Measurements from ENCODE around the gene BARHL2. TPM values are rescaled to one million over a fixed set of nuclear protein-coding genes. Genes with fewer than 3 reads are reported as not detected.

BARHL2 gene
- total and polyA plus RNA-seq, 3 experiments from 2014 or later, result not detected

- POLR2A ChIA-PET, result no interaction called here
These were observed 28.9 kb upstream of the BARHL2 start for GRCh38 chr1:90745972-90746371.

GRCh38 chr1:90732136-90732535, 15.0 kb upstream of the BARHL2 start:
- H3K27me3 ChIP-seq (ENCODE audit: insufficient read depth, low read length, poor library complexity, severe bottlenecking), result peaks cover 47% of the 10 kb centered on the region

More at GRCh38 chr1:90745972-90746371, 28.9 kb upstream of the BARHL2 start:
- H3K4me1 ChIP-seq (ENCODE audit: insufficient read depth, low read length), result no peaks in the 10 kb centered on the region
- no peaks in the 10 kb centered on the region for H3K9me3 Mint-ChIP-seq
- CTCF ChIA-PET, result no interaction called here
- H3K36me3 ChIP-seq (ENCODE audit: insufficient read depth, low read length), result no peaks in the 10 kb centered on the region
- peaks cover 26 to 37% of the 10 kb centered on the region in 2 donors for H3K27me3 Mint-ChIP-seq
- H3K4me3 Mint-ChIP-seq, result no peak overlapping the region
- H3K36me3 Mint-ChIP-seq, result no peaks in the 10 kb centered on the region
- no peaks in the 10 kb centered on the region for H3K9me3 ChIP-seq (ENCODE audit: low read length)
- no peak overlapping the region for H3K4me3 ChIP-seq (ENCODE audit: low read length)
- H3K27ac Mint-ChIP-seq, result no peak overlapping the region
- H3K27ac ChIP-seq (ENCODE audit: low read depth, low read length), result no peak overlapping the region
- H3K27me3 ChIP-seq (ENCODE audit: insufficient read depth, low read length, poor library complexity, severe bottlenecking), result peaks cover 7% of the 10 kb centered on the region
- DNase-seq, result no peak
- H3K4me1 Mint-ChIP-seq, result no peaks in the 10 kb centered on the region

GRCh38 chr1:90731382-90732050, 14.4 kb upstream of the BARHL2 start:
- DNase-seq, result no peak
- H3K9me3 ChIP-seq (ENCODE audit: low read length), result no peaks in the 10 kb centered on the region
- no peak overlapping the region for H3K27ac Mint-ChIP-seq
- peaks cover 54% of the 10 kb centered on the region for H3K27me3 ChIP-seq (ENCODE audit: insufficient read depth, low read length, poor library complexity, severe bottlenecking)
- peaks cover 25% of the 10 kb centered on the region for H3K4me1 ChIP-seq (ENCODE audit: insufficient read depth, low read length)
- H3K36me3 Mint-ChIP-seq, result peaks cover 0 to 2% (median 0%) of the 10 kb centered on the region in 3 donors
- H3K9me3 Mint-ChIP-seq, result peaks cover 3 to 16% (median 5%) of the 10 kb centered on the region in 5 donors
- ChIA-PET CTCF (interaction anchor here (2.7 kb wide), 1 partner anchor 10 kb away, joined by 7 read pairs; no protein-coding TSS in a partner anchor), POLR2A (no interaction called here)
- H3K27ac ChIP-seq (ENCODE audit: low read depth, low read length), result no peak overlapping the region
- H3K27me3 Mint-ChIP-seq, result peaks cover 75 to 88% of the 10 kb centered on the region in 2 donors
- no peak overlapping the region for H3K4me3 ChIP-seq (ENCODE audit: low read length)
- H3K4me1 Mint-ChIP-seq, result peaks cover 32 to 37% (median 33%) of the 10 kb centered on the region in 3 donors
- H3K36me3 ChIP-seq (ENCODE audit: insufficient read depth, low read length), result no peaks in the 10 kb centered on the region
- peak overlapping the region in 1 of 7 donors; percentile 50 for H3K4me3 Mint-ChIP-seq

More at GRCh38 chr1:90732136-90732535, 15.0 kb upstream of the BARHL2 start:
- no peak for DNase-seq
- Mint-ChIP-seq H3K27ac (no peak overlapping the region), H3K4me3 (no peak overlapping the region), H3K9me3 (peaks cover 3 to 16% (median 5%) of the 10 kb centered on the region in 5 donors), H3K4me1 (peaks cover 29 to 34% (median 31%) of the 10 kb centered on the region in 3 donors), H3K36me3 (peaks cover 0 to 2% (median 0%) of the 10 kb centered on the region in 3 donors), H3K27me3 (peaks cover 71 to 86% of the 10 kb centered on the region in 2 donors)
- no peaks in the 10 kb centered on the region for H3K9me3 ChIP-seq (ENCODE audit: low read length)
- no peaks in the 10 kb centered on the region for H3K36me3 ChIP-seq (ENCODE audit: insufficient read depth, low read length)
- no peak overlapping the region for H3K4me3 ChIP-seq (ENCODE audit: low read length)
- ChIA-PET CTCF (interaction anchor here (2.7 kb wide), 1 partner anchor 10 kb away, joined by 7 read pairs; no protein-coding TSS in a partner anchor), POLR2A (no interaction called here)
- H3K4me1 ChIP-seq (ENCODE audit: insufficient read depth, low read length), result peaks cover 22% of the 10 kb centered on the region
- no peak overlapping the region for H3K27ac ChIP-seq (ENCODE audit: low read depth, low read length)

- no peaks in the 10 kb centered on the region for H3K9me3 ChIP-seq (ENCODE audit: low read length)
- peaks cover 64% of the 10 kb centered on the region for H3K27me3 ChIP-seq (ENCODE audit: insufficient read depth, low read length, poor library complexity, severe bottlenecking)
- Mint-ChIP-seq H3K36me3 (peaks cover 0 to 5% (median 0%) of the 10 kb centered on the region in 3 donors), H3K4me1 (peaks cover 43 to 47% (median 44%) of the 10 kb centered on the region in 3 donors), H3K4me3 (peak overlapping the region; percentile 7 to 90 (median 79)), H3K9me3 (peaks cover 11 to 23% (median 16%) of the 10 kb centered on the region in 5 donors), H3K27ac (peak overlapping the region in 3 of 8 donors; percentile 34 to 69 (median 41)), H3K27me3 (peaks cover 85 to 93% of the 10 kb centered on the region in 2 donors)
- H3K27ac ChIP-seq (ENCODE audit: low read depth, low read length), result no peak overlapping the region
- H3K4me1 ChIP-seq (ENCODE audit: insufficient read depth, low read length), result peaks cover 35% of the 10 kb centered on the region
- CTCF ChIA-PET, result interaction anchor here (2.7 kb wide), 1 partner anchor 9 kb away, joined by 7 read pairs; no protein-coding TSS in a partner anchor
- H3K36me3 ChIP-seq (ENCODE audit: insufficient read depth, low read length), result no peaks in the 10 kb centered on the region
- POLR2A ChIA-PET, result no interaction called here
- H3K4me3 ChIP-seq (ENCODE audit: low read length), result peak overlapping the region; percentile 29
- no peak for DNase-seq
These were observed 13.3 kb upstream of the BARHL2 start for GRCh38 chr1:90730243-90731022.

- H3K4me1 Mint-ChIP-seq, result peaks cover 46 to 53% (median 49%) of the 10 kb centered on the region in 3 donors
- H3K27ac Mint-ChIP-seq, result no peak overlapping the region
- ChIA-PET POLR2A (no interaction called here), CTCF (interaction anchor here (2.7 kb wide), 1 partner anchor 8 kb away, joined by 7 read pairs; no protein-coding TSS in a partner anchor)
- Histone ChIP-seq H3K4me1 (ENCODE audit: insufficient read depth, low read length) (peaks cover 40% of the 10 kb centered on the region), H3K9me3 (ENCODE audit: low read length) (no peaks in the 10 kb centered on the region), H3K27ac (ENCODE audit: low read depth, low read length) (no peak overlapping the region), H3K4me3 (ENCODE audit: low read length) (no peak overlapping the region), H3K36me3 (ENCODE audit: insufficient read depth, low read length) (no peaks in the 10 kb centered on the region), H3K27me3 (ENCODE audit: insufficient read depth, low read length, poor library complexity, severe bottlenecking) (peaks cover 72% of the 10 kb centered on the region)
- H3K36me3 Mint-ChIP-seq, result peaks cover 0 to 5% (median 0%) of the 10 kb centered on the region in 3 donors
- H3K4me3 Mint-ChIP-seq, result peak overlapping the region; percentile 29 to 84 (median 60)
- H3K9me3 Mint-ChIP-seq, result peaks cover 11 to 22% (median 20%) of the 10 kb centered on the region in 5 donors
- no peak for DNase-seq
- peaks cover 85 to 95% of the 10 kb centered on the region in 2 donors for H3K27me3 Mint-ChIP-seq
These were observed 12.6 kb upstream of the BARHL2 start for GRCh38 chr1:90729504-90730242.

- peaks cover 0 to 5% (median 0%) of the 10 kb centered on the region in 3 donors for H3K36me3 Mint-ChIP-seq
- no peak overlapping the region for H3K4me3 ChIP-seq (ENCODE audit: low read length)
- no peak for DNase-seq
- peaks cover 82% of the 10 kb centered on the region for H3K27me3 ChIP-seq (ENCODE audit: insufficient read depth, low read length, poor library complexity, severe bottlenecking)
- H3K27ac Mint-ChIP-seq, result peak overlapping the region in 2 of 8 donors; percentile 59 to 79
- ChIA-PET POLR2A (no interaction called here), CTCF (interaction anchor here (1.6 kb wide), 1 partner anchor 14 kb away, joined by 5 read pairs; no protein-coding TSS in a partner anchor)
- H3K27ac ChIP-seq (ENCODE audit: low read depth, low read length), result no peak overlapping the region
- H3K9me3 Mint-ChIP-seq, result peaks cover 11 to 28% (median 24%) of the 10 kb centered on the region in 5 donors
- H3K4me3 Mint-ChIP-seq, result peak overlapping the region; percentile 12 to 87 (median 72)
- peaks cover 89 to 94% of the 10 kb centered on the region in 2 donors for H3K27me3 Mint-ChIP-seq
- no peaks in the 10 kb centered on the region for H3K9me3 ChIP-seq (ENCODE audit: low read length)
- no peaks in the 10 kb centered on the region for H3K36me3 ChIP-seq (ENCODE audit: insufficient read depth, low read length)
- H3K4me1 Mint-ChIP-seq, result peaks cover 54 to 60% (median 55%) of the 10 kb centered on the region in 3 donors
- peaks cover 40% of the 10 kb centered on the region for H3K4me1 ChIP-seq (ENCODE audit: insufficient read depth, low read length)
These were observed 11.6 kb upstream of the BARHL2 start for GRCh38 chr1:90728502-90729287.

All from CD8-positive, alpha-beta memory T cell (primary cell).